CD4-positive, alpha-beta T cell (primary cell): Measurements from ENCODE around the gene SDK1. TPM values are rescaled to one million over a fixed set of nuclear protein-coding genes. Genes with fewer than 3 reads are reported as not detected.

Experiments
- ATAC-seq: fragments of 200-7000 bp; cut with Tn5 transposase; one replicate; pipeline ENCODE4 v1.10.0; 2022; ENCODE audit warnings: mild to moderate bottlenecking; ENCODE audit not compliant: poor library complexity
- CTCF ChIA-PET: fragments of 350-600 bp; sonication (Branson Sonifier 250); formaldehyde crosslinking; loops from one replicate; lab custom pipeline; 2021; ENCODE audit warnings: antibody characterized with exemption, inconsistent platforms; lab: Charles Lee
- POLR2A ChIA-PET: fragments of 350-600 bp; sonication (Branson Sonifier 250); formaldehyde crosslinking; loops from one replicate; lab custom pipeline; 2021; ENCODE audit warnings: antibody characterized with exemption, inconsistent platforms; lab: Charles Lee
- DNase-seq, 14 experiments: peaks; one replicate each; pipeline ENCODE4 v3.0.0-alpha.2; 2013 to 2020; ENCODE audit warnings: mixed read lengths in 2 of 14
- H3K27ac ChIP-seq, 2 donors: one replicate each; pipeline versions ENCODE4 v1.5.1 to v1.7.0; 2013; ENCODE audit warnings: low read length in 2 of 2, low read depth in 1 of 2, mild to moderate bottlenecking in 1 of 2
- H3K27me3 ChIP-seq, 2 experiments: 1 replicate in 1 of 2; 2 replicates in 1 of 2; pipeline versions ENCODE4 v1.6.1 to v1.7.0; 2013; ENCODE audit warnings: low read length in 2 of 2, control low read depth in 1 of 2, mild to moderate bottlenecking in 1 of 2, moderate library complexity in 1 of 2; ENCODE audit not compliant: insufficient read depth in 2 of 2, control insufficient read depth in 1 of 2
- H3K36me3 ChIP-seq: one replicate; pipeline ENCODE4 v1.6.1; 2013; ENCODE audit warnings: low read length, control low read depth; ENCODE audit not compliant: insufficient read depth
- H3K4me1 ChIP-seq: one replicate; pipeline ENCODE4 v1.6.1; 2013; ENCODE audit warnings: low read length, control low read depth; ENCODE audit not compliant: insufficient read depth
- H3K4me3 ChIP-seq: one replicate; pipeline ENCODE4 v1.5.1; 2013; ENCODE audit warnings: mild to moderate bottlenecking, low read length, moderate library complexity
- H3K9me3 ChIP-seq, 2 experiments: 1 replicate in 1 of 2; 2 replicates in 1 of 2; pipeline versions ENCODE4 v1.6.1 to v1.7.0; 2013; ENCODE audit warnings: low read length in 2 of 2, mild to moderate bottlenecking in 2 of 2, control low read depth in 1 of 2, moderate library complexity in 1 of 2; ENCODE audit not compliant: control insufficient read depth in 1 of 2, insufficient read depth in 1 of 2
- H3K27ac Mint-ChIP-seq: one replicate; pipeline ENCODE4 v1.8.0; 2020; ENCODE audit warnings: mixed read lengths
- H3K27me3 Mint-ChIP-seq: one replicate; pipeline ENCODE4 v1.8.0; 2021; ENCODE audit warnings: mixed read lengths
- H3K36me3 Mint-ChIP-seq: one replicate; pipeline ENCODE4 v1.8.0; 2021; ENCODE audit warnings: low read depth, mixed read lengths
- H3K4me1 Mint-ChIP-seq: one replicate; pipeline ENCODE4 v1.8.0; 2021; ENCODE audit warnings: low read depth, mixed read lengths
- H3K4me3 Mint-ChIP-seq: one replicate; pipeline ENCODE4 v1.8.0; 2020; ENCODE audit warnings: mild to moderate bottlenecking, mixed read lengths
- H3K9me3 Mint-ChIP-seq: one replicate; pipeline ENCODE4 v1.8.0; 2020; ENCODE audit warnings: mixed read lengths
- intact Hi-C, 2 experiments: fragments of 100-400 bp; cut with DNase I in 1 of 2; cut with micrococcal nuclease in 1 of 2; formaldehyde crosslinking; loops; one replicate each; pipeline versions ENCODE4 v1.15.1 to v1.9.0; 2023 to 2025; cut with DNase I, micrococcal nuclease
- total RNA-seq, 174 experiments: library from RNA in 2 of 174; stranded (reverse) in 2 of 174; gene quantifications; one replicate each; pipeline ENCODE4 v1.2.3 and lab custom pipeline; 2021 to 2026
- TF ChIP-seq, protein P1 (sequence below): fragments of 200-600 bp; IDR thresholded peaks from one replicate; pipeline ENCODE4 v1.8.0; 2022; ENCODE audit warnings: antibody characterized with exemption, mild to moderate bottlenecking

Gene SDK1
- total RNA-seq, 2 experiments from 2014 or later: 1.1 to 1.3 TPM

DNA sequence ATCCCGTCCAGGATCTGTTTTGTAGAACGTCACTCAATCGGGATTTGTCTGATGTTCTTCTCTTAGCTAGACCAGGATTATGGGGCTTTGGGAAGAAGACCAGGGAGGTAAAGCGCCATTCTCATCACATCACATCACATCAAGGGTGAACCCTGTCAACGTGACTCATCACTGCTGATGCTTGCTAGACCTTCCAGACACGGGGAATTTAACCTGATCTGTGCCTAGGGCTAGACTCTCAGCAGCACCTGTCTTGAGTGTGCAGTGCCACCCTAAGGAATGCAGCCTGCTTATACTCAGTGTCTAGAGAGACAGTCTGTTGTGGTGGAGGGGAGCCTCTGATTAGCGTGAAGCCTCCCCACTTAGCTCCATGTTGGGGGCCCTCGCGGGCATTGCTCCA, 702.5 kb downstream of the SDK1 start:
- H3K4me3 ChIP-seq: no peak overlapping the region
- ATAC-seq: no peak
- CTCF ChIA-PET: no interaction called here
- H3K9me3 ChIP-seq: no peaks in the 10 kb centered on the region
- no peak overlapping the region for H3K27ac Mint-ChIP-seq
- no peaks in the 10 kb centered on the region for H3K36me3 Mint-ChIP-seq
- no peaks in the 10 kb centered on the region for H3K4me1 ChIP-seq
- intact Hi-C loops: no loop called here
- no peaks in the 10 kb centered on the region for H3K4me1 Mint-ChIP-seq
- H3K36me3 ChIP-seq: no peaks in the 10 kb centered on the region
- POLR2A ChIA-PET: no interaction called here
- H3K9me3 Mint-ChIP-seq: no peaks in the 10 kb centered on the region
- H3K4me3 Mint-ChIP-seq: no peak overlapping the region
- TF ChIP-seq, protein P1, sequence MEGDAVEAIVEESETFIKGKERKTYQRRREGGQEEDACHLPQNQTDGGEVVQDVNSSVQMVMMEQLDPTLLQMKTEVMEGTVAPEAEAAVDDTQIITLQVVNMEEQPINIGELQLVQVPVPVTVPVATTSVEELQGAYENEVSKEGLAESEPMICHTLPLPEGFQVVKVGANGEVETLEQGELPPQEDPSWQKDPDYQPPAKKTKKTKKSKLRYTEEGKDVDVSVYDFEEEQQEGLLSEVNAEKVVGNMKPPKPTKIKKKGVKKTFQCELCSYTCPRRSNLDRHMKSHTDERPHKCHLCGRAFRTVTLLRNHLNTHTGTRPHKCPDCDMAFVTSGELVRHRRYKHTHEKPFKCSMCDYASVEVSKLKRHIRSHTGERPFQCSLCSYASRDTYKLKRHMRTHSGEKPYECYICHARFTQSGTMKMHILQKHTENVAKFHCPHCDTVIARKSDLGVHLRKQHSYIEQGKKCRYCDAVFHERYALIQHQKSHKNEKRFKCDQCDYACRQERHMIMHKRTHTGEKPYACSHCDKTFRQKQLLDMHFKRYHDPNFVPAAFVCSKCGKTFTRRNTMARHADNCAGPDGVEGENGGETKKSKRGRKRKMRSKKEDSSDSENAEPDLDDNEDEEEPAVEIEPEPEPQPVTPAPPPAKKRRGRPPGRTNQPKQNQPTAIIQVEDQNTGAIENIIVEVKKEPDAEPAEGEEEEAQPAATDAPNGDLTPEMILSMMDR: no peak
- H3K27me3 Mint-ChIP-seq: peaks cover 4% of the 10 kb centered on the region
- peaks cover 0 to 6% of the 10 kb centered on the region in 2 experiments for H3K27me3 ChIP-seq
- no peak for DNase-seq
- no peak overlapping the region for H3K27ac ChIP-seq

DNA sequence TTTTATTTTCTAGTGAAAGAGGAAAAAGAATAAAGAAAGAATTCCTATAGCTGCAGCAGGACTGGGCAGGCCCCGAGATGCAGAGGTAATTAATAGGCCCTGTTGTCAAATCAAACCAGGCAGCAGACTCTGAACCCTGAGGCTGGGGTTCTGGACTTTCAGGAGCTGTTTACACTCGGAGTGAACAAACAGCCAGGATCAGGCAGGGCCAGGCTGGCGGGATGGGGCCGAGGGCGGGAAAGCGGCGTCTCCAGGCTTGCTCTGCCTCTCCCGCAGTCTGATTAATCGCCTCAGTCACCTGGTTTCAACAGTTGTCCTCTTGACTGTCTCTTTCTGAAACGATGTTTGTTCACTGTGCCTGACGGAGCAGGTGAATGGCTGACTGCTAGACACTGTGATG, 705.6 kb downstream of the SDK1 start:
- H3K27ac Mint-ChIP-seq: no peak overlapping the region
- ATAC-seq (no peak), DNase-seq (peak in 1 of 14 experiments; percentile 4)
- peaks cover 0 to 6% of the 10 kb centered on the region in 2 experiments for H3K27me3 ChIP-seq
- POLR2A ChIA-PET: no interaction called here
- H3K4me3 Mint-ChIP-seq: no peak overlapping the region
- no peaks in the 10 kb centered on the region for H3K4me1 Mint-ChIP-seq
- H3K4me3 ChIP-seq: no peak overlapping the region
- H3K9me3 Mint-ChIP-seq: no peaks in the 10 kb centered on the region
- H3K36me3 ChIP-seq: no peaks in the 10 kb centered on the region
- H3K27me3 Mint-ChIP-seq: peaks cover 4% of the 10 kb centered on the region
- TF ChIP-seq, protein P1: no peak
- no peaks in the 10 kb centered on the region for H3K9me3 ChIP-seq
- no peak overlapping the region for H3K27ac ChIP-seq
- no peaks in the 10 kb centered on the region for H3K4me1 ChIP-seq
- no peaks in the 10 kb centered on the region for H3K36me3 Mint-ChIP-seq
- intact Hi-C loops: no loop called here
- CTCF ChIA-PET: no interaction called here

DNA sequence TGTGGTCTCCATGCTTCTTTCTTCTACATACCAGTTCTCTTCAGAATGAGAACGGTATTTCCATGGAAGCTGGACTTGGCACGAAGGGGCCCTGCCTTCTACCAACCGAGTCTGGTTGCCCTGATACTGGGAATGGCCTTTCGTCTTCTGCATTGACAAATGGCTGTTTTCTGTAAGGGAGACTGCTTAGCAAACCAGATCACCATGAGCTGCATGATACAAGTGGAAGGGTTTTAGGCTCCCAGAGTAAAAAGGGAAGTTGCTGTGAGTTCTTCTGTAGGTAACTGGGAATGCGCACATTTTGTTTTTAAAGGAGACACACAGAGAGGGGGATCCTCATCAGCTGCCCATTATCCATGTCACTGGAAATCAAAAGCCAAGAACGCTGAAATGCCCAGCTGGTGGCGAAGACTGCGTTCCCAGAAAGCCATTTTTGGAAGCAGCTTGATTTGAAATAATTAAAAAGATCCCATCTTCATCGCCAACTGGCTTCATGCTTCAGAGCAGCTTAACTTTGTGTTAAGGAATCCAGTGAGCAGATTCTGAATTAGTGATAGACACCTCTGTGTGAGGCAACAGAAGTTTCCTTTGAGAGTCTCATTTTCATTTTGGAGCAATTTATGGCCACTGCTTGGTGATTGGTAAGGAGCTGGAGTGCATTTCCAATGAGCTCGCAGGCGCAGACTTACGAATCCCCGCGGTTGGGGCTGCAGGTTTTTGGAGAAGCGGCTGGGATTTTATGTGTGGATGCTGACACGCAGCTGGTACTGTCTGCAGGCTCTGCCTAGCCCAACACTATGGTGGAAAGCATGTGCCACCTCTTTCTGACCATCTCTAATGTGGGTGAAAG, 708.4 kb downstream of the SDK1 start:
- POLR2A ChIA-PET: no interaction called here

More for the DNA sequence above, 708.4 kb downstream of the SDK1 start:
- no peaks in the 10 kb centered on the region for H3K4me1 ChIP-seq
- H3K27ac ChIP-seq: no peak overlapping the region
- TF ChIP-seq, protein P1: no peak
- intact Hi-C loops: no loop called here
- no peaks in the 10 kb centered on the region for H3K36me3 ChIP-seq
- Mint-ChIP-seq H3K9me3 (no peaks in the 10 kb centered on the region), H3K4me3 (no peak overlapping the region), H3K4me1 (no peaks in the 10 kb centered on the region), H3K27ac (no peak overlapping the region), H3K27me3 (no peaks in the 10 kb centered on the region), H3K36me3 (no peaks in the 10 kb centered on the region)
- DNase-seq (no peak), ATAC-seq (no peak)
- H3K4me3 ChIP-seq: no peak overlapping the region
- H3K9me3 ChIP-seq: no peaks in the 10 kb centered on the region
- peaks cover 0 to 7% of the 10 kb centered on the region in 2 experiments for H3K27me3 ChIP-seq
- CTCF ChIA-PET: no interaction called here
